Tibial artery (tissue), 4 donors: Measurements from ENCODE around the gene NRSN2.

Experiments
- DNase-seq, 2 donors: peaks; one replicate each; pipeline ENCODE4 v3.0.0-alpha.2; 2019
- H3K27ac ChIP-seq, 2 donors: fragments of 200-600 bp; sonication (generic) in 1 of 2; 1 replicate in 1 of 2; 2 replicates in 1 of 2; pipeline ENCODE4 v1.5.1; 2018 to 2019; ENCODE audit warnings: mild to moderate bottlenecking in 1 of 2
- H3K27me3 ChIP-seq, 2 donors: fragments of 200-600 bp; sonication (generic) in 1 of 2; one replicate each; pipeline versions ENCODE4 v1.5.1 to v1.6.0; 2016 to 2019
- H3K36me3 ChIP-seq, 3 donors: fragments of 200-600 bp; sonication (generic) in 2 of 3; one replicate each; pipeline ENCODE4 v1.5.1; 2016 to 2019; ENCODE audit warnings: mild to moderate bottlenecking in 2 of 3
- H3K4me1 ChIP-seq, 4 donors: fragments of 200-600 bp; sonication (generic) in 2 of 4; 1 replicate in 3 of 4; 2 replicates in 1 of 4; pipeline ENCODE4 v1.5.1; 2016 to 2019
- H3K4me3 ChIP-seq, 2 donors: fragments of 200-600 bp; sonication (generic) in 1 of 2; 1 replicate in 1 of 2; 2 replicates in 1 of 2; pipeline ENCODE4 v1.5.1; 2018 to 2019; ENCODE audit warnings: mild to moderate bottlenecking in 2 of 2
- H3K9me3 ChIP-seq, 3 donors: fragments of 200-600 bp; sonication (generic) in 1 of 3; one replicate each; pipeline ENCODE4 v1.5.1; 2016 to 2019
- intact Hi-C: fragments of 100-400 bp; cut with DNase I; formaldehyde crosslinking; loops from one replicate; pipeline ENCODE4 v1.15.0; 2023; ENCODE audit warnings: low total_unique reads
- TF ChIP-seq, protein P1 (sequence below), 2 experiments: fragments of 200-600 bp in 1 of 2; fragments of 450-650 bp in 1 of 2; IDR thresholded peaks; one replicate each; pipeline ENCODE4 v1.5.1; 2017 to 2019; ENCODE audit warnings: antibody characterized with exemption in 2 of 2, mild to moderate bottlenecking in 1 of 2, moderate library complexity in 1 of 2

Gene NRSN2

GRCh38 chr20:364905-365794, 18.2 kb downstream of the NRSN2 start:
- Histone ChIP-seq H3K27ac (no peak overlapping the region), H3K4me3 (no peak overlapping the region), H3K36me3 (no peaks in the 10 kb centered on the region), H3K9me3 (no peaks in the 10 kb centered on the region), H3K27me3 (no peaks in the 10 kb centered on the region), H3K4me1 (peaks cover 0 to 7% (median 2%) of the 10 kb centered on the region in 4 donors)
- intact Hi-C loops = no loop called here
- TF ChIP-seq, protein P1, sequence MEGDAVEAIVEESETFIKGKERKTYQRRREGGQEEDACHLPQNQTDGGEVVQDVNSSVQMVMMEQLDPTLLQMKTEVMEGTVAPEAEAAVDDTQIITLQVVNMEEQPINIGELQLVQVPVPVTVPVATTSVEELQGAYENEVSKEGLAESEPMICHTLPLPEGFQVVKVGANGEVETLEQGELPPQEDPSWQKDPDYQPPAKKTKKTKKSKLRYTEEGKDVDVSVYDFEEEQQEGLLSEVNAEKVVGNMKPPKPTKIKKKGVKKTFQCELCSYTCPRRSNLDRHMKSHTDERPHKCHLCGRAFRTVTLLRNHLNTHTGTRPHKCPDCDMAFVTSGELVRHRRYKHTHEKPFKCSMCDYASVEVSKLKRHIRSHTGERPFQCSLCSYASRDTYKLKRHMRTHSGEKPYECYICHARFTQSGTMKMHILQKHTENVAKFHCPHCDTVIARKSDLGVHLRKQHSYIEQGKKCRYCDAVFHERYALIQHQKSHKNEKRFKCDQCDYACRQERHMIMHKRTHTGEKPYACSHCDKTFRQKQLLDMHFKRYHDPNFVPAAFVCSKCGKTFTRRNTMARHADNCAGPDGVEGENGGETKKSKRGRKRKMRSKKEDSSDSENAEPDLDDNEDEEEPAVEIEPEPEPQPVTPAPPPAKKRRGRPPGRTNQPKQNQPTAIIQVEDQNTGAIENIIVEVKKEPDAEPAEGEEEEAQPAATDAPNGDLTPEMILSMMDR (IDR thresholded peaks at IDR 0.05) = no peak
- no peak for DNase-seq

- H3K4me1 ChIP-seq = peaks cover 0 to 7% (median 3%) of the 10 kb centered on the region in 4 donors
- DNase-seq = no peak
- no peaks in the 10 kb centered on the region for H3K9me3 ChIP-seq
- no peak overlapping the region for H3K27ac ChIP-seq
- TF ChIP-seq, protein P1 (IDR thresholded peaks at IDR 0.05) = no peak
- no peaks in the 10 kb centered on the region for H3K27me3 ChIP-seq
- H3K36me3 ChIP-seq = no peaks in the 10 kb centered on the region
- intact Hi-C loops = no loop called here
- H3K4me3 ChIP-seq = no peak overlapping the region
These were observed 19.3 kb downstream of the NRSN2 start for GRCh38 chr20:366041-366718.

DNA sequence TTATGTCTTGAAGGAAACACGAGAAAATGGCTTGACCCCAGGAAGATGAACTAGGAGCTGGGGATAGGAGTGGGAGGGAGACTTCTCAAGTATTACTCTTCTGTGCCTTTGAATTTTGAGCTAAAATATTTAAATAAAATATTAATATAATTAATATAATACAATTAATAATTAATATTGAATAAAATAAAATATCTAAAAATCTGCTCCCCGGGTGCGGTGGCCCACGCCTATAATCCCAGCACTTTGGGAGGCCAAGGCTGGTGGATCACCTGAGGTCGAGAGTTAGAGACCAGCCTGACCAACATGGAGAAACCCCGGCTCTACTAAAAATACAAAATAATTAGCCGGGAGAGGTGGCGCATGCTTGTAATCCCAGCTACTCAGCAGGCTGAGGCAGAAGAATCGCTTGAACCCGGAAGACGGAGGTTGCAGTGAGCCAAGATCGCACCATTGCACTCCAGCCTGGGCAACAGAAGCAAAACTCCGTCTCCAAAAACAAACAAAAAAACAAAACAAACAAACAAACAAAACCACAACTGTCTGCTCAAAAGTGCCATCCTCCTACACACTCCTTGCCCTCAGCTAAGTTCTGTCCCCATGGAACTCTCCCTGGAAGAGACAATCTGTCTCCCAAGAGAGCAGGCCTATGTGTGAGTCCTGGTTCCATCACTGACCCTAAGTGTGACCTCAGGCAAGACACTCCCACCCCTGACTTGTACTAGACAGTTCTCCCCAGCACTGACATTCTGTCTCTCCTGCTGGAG, 20.0 kb downstream of the NRSN2 start:
- intact Hi-C loops = no loop called here
- no peaks in the 10 kb centered on the region for H3K9me3 ChIP-seq
- H3K4me3 ChIP-seq = no peak overlapping the region
- TF ChIP-seq, protein P1 (IDR thresholded peaks at IDR 0.05) = no peak
- H3K27me3 ChIP-seq = no peaks in the 10 kb centered on the region
- peaks cover 0 to 11% (median 3%) of the 10 kb centered on the region in 4 donors for H3K4me1 ChIP-seq
- H3K36me3 ChIP-seq = no peaks in the 10 kb centered on the region
- H3K27ac ChIP-seq = no peak overlapping the region
- DNase-seq = no peak

- no peaks in the 10 kb centered on the region for H3K9me3 ChIP-seq
- TF ChIP-seq, protein P1 (IDR thresholded peaks at IDR 0.05) = no peak
- DNase-seq = no peak
- H3K27me3 ChIP-seq = no peaks in the 10 kb centered on the region
- intact Hi-C loops = no loop called here
- no peak overlapping the region for H3K4me3 ChIP-seq
- H3K4me1 ChIP-seq = peaks cover 0 to 13% (median 1%) of the 10 kb centered on the region in 4 donors
- no peak overlapping the region for H3K27ac ChIP-seq
- no peaks in the 10 kb centered on the region for H3K36me3 ChIP-seq
These were observed 20.6 kb downstream of the NRSN2 start for GRCh38 chr20:367486-367887.

DNA sequence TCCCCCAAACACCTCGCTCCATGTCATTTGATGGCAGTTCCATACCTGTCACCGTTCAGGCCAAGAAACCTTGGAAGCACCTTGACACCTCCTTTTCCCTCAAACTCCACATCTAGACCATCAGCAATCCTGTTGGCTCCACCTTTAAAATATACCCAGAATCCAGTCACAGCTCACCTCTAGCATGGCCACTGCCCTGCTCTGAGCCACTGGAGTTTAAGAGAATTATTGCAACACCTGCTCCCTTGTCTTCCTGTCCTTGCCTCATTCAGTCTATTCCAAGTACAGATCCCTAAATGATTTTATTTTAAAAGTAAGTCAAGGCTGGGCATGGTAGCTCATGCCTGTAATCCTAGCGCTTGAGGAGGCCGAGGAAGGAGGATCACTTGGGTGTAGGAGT, 22.0 kb downstream of the NRSN2 start:
- intact Hi-C loops = no loop called here
- H3K27me3 ChIP-seq = no peaks in the 10 kb centered on the region

More for the DNA sequence above, 22.0 kb downstream of the NRSN2 start:
- no peak overlapping the region for H3K27ac ChIP-seq
- H3K36me3 ChIP-seq = no peaks in the 10 kb centered on the region
- no peak for DNase-seq
- peaks cover 0 to 9% (median 0%) of the 10 kb centered on the region in 4 donors for H3K4me1 ChIP-seq
- no peaks in the 10 kb centered on the region for H3K9me3 ChIP-seq
- TF ChIP-seq, protein P1 (IDR thresholded peaks at IDR 0.05) = no peak
- H3K4me3 ChIP-seq = no peak overlapping the region
